ENCODE data around the gene CHRNB4.

- TF ChIP-seq CTCF (conservative IDR thresholded peaks at IDR 0.05), result no peak
- no peak for TF ChIP-seq EZH2 (IDR thresholded peaks at IDR 0.05; ENCODE audit: low read depth)
These were observed 396 bp downstream of the CHRNB4 start for GRCh38 chr15:78640527-78641101.
